Naive B cell (primary cell): ENCODE measurements around the gene DISC1. TPM values are rescaled to one million over a fixed set of nuclear protein-coding genes. Genes with fewer than 3 reads are reported as not detected.
"Not testable (repeated sequence)": the region's sequence is repeated elsewhere in the genome, so short reads cannot be mapped to it uniquely, and the experiment has no call there.

ENCODE experiments used
- ATAC-seq, 2 donors: fragments of 150-1000 bp; cut with Tn5 transposase; 2 replicates each; pipeline ENCODE4 v1.10.0; 2021; ENCODE audit warnings: low read depth in 2 of 2, mild to moderate bottlenecking in 2 of 2, moderate library complexity in 2 of 2
- DNase-seq: peaks from one replicate; pipeline ENCODE4 v3.0.0; 2022
- H3K27ac Mint-ChIP-seq, 6 donors: one replicate each; pipeline ENCODE4 v1.8.0; 2020 to 2022; ENCODE audit warnings: mild to moderate bottlenecking in 6 of 6, mixed read lengths in 6 of 6, moderate library complexity in 5 of 6, inconsistent platforms in 2 of 6
- H3K27me3 Mint-ChIP-seq, 3 donors: one replicate each; pipeline ENCODE4 v1.8.0; 2021 to 2022; ENCODE audit warnings: mixed read lengths in 3 of 3, mild to moderate bottlenecking in 1 of 3
- H3K36me3 Mint-ChIP-seq, 2 donors: one replicate each; pipeline ENCODE4 v1.8.0; 2020 to 2022; ENCODE audit warnings: mixed read lengths in 2 of 2, inconsistent platforms in 1 of 2, mild to moderate bottlenecking in 1 of 2
- H3K4me1 Mint-ChIP-seq, 3 donors: one replicate each; pipeline ENCODE4 v1.8.0; 2020 to 2022; ENCODE audit warnings: mixed read lengths in 3 of 3, inconsistent platforms in 1 of 3, mild to moderate bottlenecking in 1 of 3, moderate library complexity in 1 of 3
- H3K4me3 Mint-ChIP-seq, 8 donors: one replicate each; pipeline ENCODE4 v1.8.0; 2020 to 2022; ENCODE audit warnings: mild to moderate bottlenecking in 8 of 8, mixed read lengths in 8 of 8, moderate library complexity in 8 of 8, inconsistent platforms in 2 of 8
- H3K9me3 Mint-ChIP-seq, 7 donors: one replicate each; pipeline ENCODE4 v1.8.0; 2020 to 2022; ENCODE audit warnings: mixed read lengths in 7 of 7, mild to moderate bottlenecking in 5 of 7, inconsistent platforms in 2 of 7, moderate library complexity in 1 of 7
- polyA plus RNA-seq, 6 donors: library from polyadenylated mRNA; unstranded; fragments of 300-500 nt; fragmentation: Illumina TruSeq; gene quantifications; one replicate each; pipeline ENCODE4 v1.2.3, GENCODE V29; 2021; ENCODE audit warnings: low read depth in 6 of 6

The DISC1 gene
- polyA plus RNA-seq, 6 donors from 2014 or later, result 1.3 to 2.2 (median 2.1) TPM; not detected in 1

GRCh38 chr1:231893400-231894102 is 267.0 kb downstream of the DISC1 start:
- DNase-seq (no peak), ATAC-seq (no peak)
- Mint-ChIP-seq H3K27ac (peak overlapping the region in 2 of 6 donors; percentile 4 to 59), H3K4me1 (no peaks in the 10 kb centered on the region), H3K36me3 (no peaks in the 10 kb centered on the region), H3K9me3 (peaks cover 0 to 7% (median 0%) of the 10 kb centered on the region in 7 donors), H3K27me3 (no peaks in the 10 kb centered on the region), H3K4me3 (no peak overlapping the region)

GRCh38 chr1:231896806-231897205 is 270.2 kb downstream of the DISC1 start:
- Mint-ChIP-seq H3K27me3 (no peaks in the 10 kb centered on the region), H3K27ac (peak overlapping the region in 1 of 6 donors; percentile 15), H3K9me3 (peaks cover 0 to 4% (median 0%) of the 10 kb centered on the region in 7 donors), H3K36me3 (no peaks in the 10 kb centered on the region), H3K4me1 (no peaks in the 10 kb centered on the region), H3K4me3 (no peak overlapping the region)
- no peak for ATAC-seq
- no peak for DNase-seq

GRCh38 chr1:231899046-231899445 is 272.5 kb downstream of the DISC1 start:
- Mint-ChIP-seq H3K27me3 (no peaks in the 10 kb centered on the region), H3K27ac (no peak overlapping the region)

GRCh38 chr1:231899713-231900435 is 273.3 kb downstream of the DISC1 start:
- no peak overlapping the region for H3K4me3 Mint-ChIP-seq
- no peak overlapping the region for H3K27ac Mint-ChIP-seq
- ATAC-seq, result no peak
- peaks cover 0 to 14% (median 6%) of the 10 kb centered on the region in 7 donors for H3K9me3 Mint-ChIP-seq
- no peaks in the 10 kb centered on the region for H3K27me3 Mint-ChIP-seq
- no peaks in the 10 kb centered on the region for H3K4me1 Mint-ChIP-seq
- H3K36me3 Mint-ChIP-seq, result peaks cover 0 to 18% of the 10 kb centered on the region in 2 donors
- DNase-seq, result no peak

More at GRCh38 chr1:231899046-231899445, 272.5 kb downstream of the DISC1 start:
- no peak for DNase-seq
- no peaks in the 10 kb centered on the region for H3K4me1 Mint-ChIP-seq
- H3K4me3 Mint-ChIP-seq, result no peak overlapping the region
- peaks cover 0 to 9% of the 10 kb centered on the region in 2 donors for H3K36me3 Mint-ChIP-seq
- peaks cover 0 to 8% (median 3%) of the 10 kb centered on the region in 7 donors for H3K9me3 Mint-ChIP-seq
- ATAC-seq, result no peak

- H3K9me3 Mint-ChIP-seq, result peaks cover 0 to 14% (median 8%) of the 10 kb centered on the region in 7 donors
- H3K36me3 Mint-ChIP-seq, result peaks cover 0 to 18% of the 10 kb centered on the region in 2 donors
- H3K4me3 Mint-ChIP-seq, result no peak overlapping the region
- peaks cover under 1 to 3% (median 2%) of the 10 kb centered on the region in 3 donors for H3K4me1 Mint-ChIP-seq
- DNase-seq (no peak), ATAC-seq (no peak)
- peak overlapping the region in 2 of 6 donors; percentile 24 to 35 for H3K27ac Mint-ChIP-seq
- no peaks in the 10 kb centered on the region for H3K27me3 Mint-ChIP-seq
These were observed 277.0 kb downstream of the DISC1 start for GRCh38 chr1:231903586-231904081.

GRCh38 chr1:231907310-231907709 is 280.7 kb downstream of the DISC1 start:
- not testable (repeated sequence) for H3K27me3 Mint-ChIP-seq, H3K4me3 Mint-ChIP-seq, ATAC-seq, H3K27ac Mint-ChIP-seq, DNase-seq
- Mint-ChIP-seq H3K4me1 (peaks cover 8 to 15% (median 10%) of the 10 kb centered on the region in 3 donors), H3K9me3 (peaks cover 0 to 18% (median 8%) of the 10 kb centered on the region in 7 donors), H3K36me3 (peaks cover 0 to 32% of the 10 kb centered on the region in 2 donors)

GRCh38 chr1:231913493-231913892 is 286.9 kb downstream of the DISC1 start:
- Mint-ChIP-seq H3K9me3 (peaks cover 0 to 4% (median 2%) of the 10 kb centered on the region in 7 donors), H3K27me3 (no peaks in the 10 kb centered on the region), H3K27ac (peak overlapping the region in 2 of 6 donors; percentile 48 to 66), H3K4me1 (peaks cover 28 to 50% (median 36%) of the 10 kb centered on the region in 3 donors), H3K36me3 (peaks cover 0 to 14% of the 10 kb centered on the region in 2 donors), H3K4me3 (peak overlapping the region in 1 of 8 donors; percentile 2)
- DNase-seq (no peak), ATAC-seq (no peak)

GRCh38 chr1:231918239-231919015 is 291.8 kb downstream of the DISC1 start:
- ATAC-seq (peak; percentile 38 to 40), DNase-seq (peak; percentile 5)
- Mint-ChIP-seq H3K4me3 (peak overlapping the region; percentile 62 to 87 (median 66)), H3K36me3 (no peaks in the 10 kb centered on the region), H3K9me3 (peaks cover 0 to 2% (median 0%) of the 10 kb centered on the region in 7 donors), H3K27ac (peak overlapping the region in 3 of 6 donors; percentile 58 to 75 (median 61)), H3K4me1 (peaks cover 38 to 50% (median 44%) of the 10 kb centered on the region in 3 donors), H3K27me3 (no peaks in the 10 kb centered on the region)

GRCh38 chr1:231919239-231919885 is 292.8 kb downstream of the DISC1 start:
- DNase-seq, result no peak
- Mint-ChIP-seq H3K27me3 (no peaks in the 10 kb centered on the region), H3K4me3 (peak overlapping the region in 7 of 8 donors; percentile 48 to 87 (median 63)), H3K36me3 (peaks cover 0 to 5% of the 10 kb centered on the region in 2 donors), H3K9me3 (no peaks in the 10 kb centered on the region), H3K4me1 (peaks cover 38 to 48% (median 42%) of the 10 kb centered on the region in 3 donors), H3K27ac (peak overlapping the region in 3 of 6 donors; percentile 55 to 75 (median 58))
- no peak for ATAC-seq

GRCh38 chr1:231919886-231920285 is 293.3 kb downstream of the DISC1 start:
- Mint-ChIP-seq H3K36me3 (peaks cover 0 to 8% of the 10 kb centered on the region in 2 donors), H3K4me1 (peaks cover 33 to 43% (median 37%) of the 10 kb centered on the region in 3 donors), H3K27ac (peak overlapping the region in 4 of 6 donors; percentile 15 to 87 (median 54)), H3K9me3 (no peaks in the 10 kb centered on the region), H3K27me3 (no peaks in the 10 kb centered on the region), H3K4me3 (peak overlapping the region in 7 of 8 donors; percentile 31 to 67 (median 63))
- DNase-seq, result no peak
- ATAC-seq, result peak; percentile 58 to 65

- no peaks in the 10 kb centered on the region for H3K27me3 Mint-ChIP-seq
- H3K27ac Mint-ChIP-seq, result no peak overlapping the region
- H3K36me3 Mint-ChIP-seq, result peaks cover 0 to 8% of the 10 kb centered on the region in 2 donors
- ATAC-seq (no peak), DNase-seq (no peak)
- H3K4me1 Mint-ChIP-seq, result peaks cover 29 to 39% (median 33%) of the 10 kb centered on the region in 3 donors
- H3K4me3 Mint-ChIP-seq, result no peak overlapping the region
- no peaks in the 10 kb centered on the region for H3K9me3 Mint-ChIP-seq
These were observed 295.2 kb downstream of the DISC1 start for GRCh38 chr1:231921646-231922345.

- Mint-ChIP-seq H3K4me1 (peaks cover 16 to 25% (median 20%) of the 10 kb centered on the region in 3 donors), H3K27ac (no peak overlapping the region), H3K36me3 (peaks cover 4 to 8% of the 10 kb centered on the region in 2 donors), H3K9me3 (no peaks in the 10 kb centered on the region), H3K27me3 (no peaks in the 10 kb centered on the region), H3K4me3 (no peak overlapping the region)
- ATAC-seq, result no peak
- no peak for DNase-seq
These were observed 297.0 kb downstream of the DISC1 start for GRCh38 chr1:231923491-231924041.
